GM12873 (cell line): Measurements from ENCODE around the gene UNC79.
A peak's percentile ranks its signal among the peaks of the same experiment; 100 is the strongest.

Source experiments
- CTCF ChIP-seq: IDR thresholded peaks from 2 replicates; pipeline ENCODE4 v1.5.1; 2012; ENCODE audit warnings: low read depth, mild to moderate bottlenecking, moderate library complexity, low read length, control low read depth; ENCODE audit not compliant: insufficient read depth; ENCODE audit errors: missing control alignments

Gene UNC79

GRCh38 chr14:93540235-93540634 lies 109.5 kb downstream of the UNC79 start:
- TF ChIP-seq CTCF = no peak

- peak; percentile 38 for TF ChIP-seq CTCF
These were observed 113.0 kb downstream of the UNC79 start for GRCh38 chr14:93543766-93544165.

- TF ChIP-seq CTCF = no peak
These were observed 113.5 kb downstream of the UNC79 start for GRCh38 chr14:93544212-93544611.

- no peak for TF ChIP-seq CTCF
These were observed 115.9 kb downstream of the UNC79 start for GRCh38 chr14:93546642-93547041.

- TF ChIP-seq CTCF = no peak
These were observed 117.5 kb downstream of the UNC79 start for GRCh38 chr14:93548102-93548843.

- no peak for TF ChIP-seq CTCF
These were observed 118.9 kb downstream of the UNC79 start for GRCh38 chr14:93549595-93549994.

- TF ChIP-seq CTCF = no peak
These were observed 134.2 kb downstream of the UNC79 start for GRCh38 chr14:93564918-93565317.
